NCI-H460 (cell line): ENCODE results near the gene ADD1. TPM values are rescaled to one million over a fixed set of nuclear protein-coding genes. Genes with fewer than 3 reads are reported as not detected.
A peak's percentile ranks its signal among the peaks of the same experiment; 100 is the strongest.

Experiments used
- DNase-seq: peaks from one replicate; pipeline ENCODE4 v3.0.0-alpha.2; 2016; ENCODE audit warnings: low read depth; ENCODE audit errors: extremely low read depth
- polyA plus RNA-seq: library from polyadenylated mRNA; depleted of rRNA; stranded (reverse); fragments of >200 nt; gene quantifications from 2 replicates; pipeline ENCODE4 v1.2.3, GENCODE V29; 2014; cell fraction: nucleus; rRNA removed
- total RNA-seq: library from RNA; depleted of rRNA; stranded (reverse); fragments of >200 nt; shearing (Covaris generic); gene quantifications from 2 replicates; pipeline ENCODE4 v1.2.3, GENCODE V29; 2014; rRNA removed

ADD1 gene, protein sequence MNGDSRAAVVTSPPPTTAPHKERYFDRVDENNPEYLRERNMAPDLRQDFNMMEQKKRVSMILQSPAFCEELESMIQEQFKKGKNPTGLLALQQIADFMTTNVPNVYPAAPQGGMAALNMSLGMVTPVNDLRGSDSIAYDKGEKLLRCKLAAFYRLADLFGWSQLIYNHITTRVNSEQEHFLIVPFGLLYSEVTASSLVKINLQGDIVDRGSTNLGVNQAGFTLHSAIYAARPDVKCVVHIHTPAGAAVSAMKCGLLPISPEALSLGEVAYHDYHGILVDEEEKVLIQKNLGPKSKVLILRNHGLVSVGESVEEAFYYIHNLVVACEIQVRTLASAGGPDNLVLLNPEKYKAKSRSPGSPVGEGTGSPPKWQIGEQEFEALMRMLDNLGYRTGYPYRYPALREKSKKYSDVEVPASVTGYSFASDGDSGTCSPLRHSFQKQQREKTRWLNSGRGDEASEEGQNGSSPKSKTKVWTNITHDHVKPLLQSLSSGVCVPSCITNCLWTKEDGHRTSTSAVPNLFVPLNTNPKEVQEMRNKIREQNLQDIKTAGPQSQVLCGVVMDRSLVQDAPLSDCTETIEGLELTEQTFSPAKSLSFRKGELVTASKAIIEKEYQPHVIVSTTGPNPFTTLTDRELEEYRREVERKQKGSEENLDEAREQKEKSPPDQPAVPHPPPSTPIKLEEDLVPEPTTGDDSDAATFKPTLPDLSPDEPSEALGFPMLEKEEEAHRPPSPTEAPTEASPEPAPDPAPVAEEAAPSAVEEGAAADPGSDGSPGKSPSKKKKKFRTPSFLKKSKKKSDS
- 71.6 and 81.8 TPM in 2 replicates for total RNA-seq
- polyA plus RNA-seq: 74.6 and 80.0 TPM in 2 replicates

DNA sequence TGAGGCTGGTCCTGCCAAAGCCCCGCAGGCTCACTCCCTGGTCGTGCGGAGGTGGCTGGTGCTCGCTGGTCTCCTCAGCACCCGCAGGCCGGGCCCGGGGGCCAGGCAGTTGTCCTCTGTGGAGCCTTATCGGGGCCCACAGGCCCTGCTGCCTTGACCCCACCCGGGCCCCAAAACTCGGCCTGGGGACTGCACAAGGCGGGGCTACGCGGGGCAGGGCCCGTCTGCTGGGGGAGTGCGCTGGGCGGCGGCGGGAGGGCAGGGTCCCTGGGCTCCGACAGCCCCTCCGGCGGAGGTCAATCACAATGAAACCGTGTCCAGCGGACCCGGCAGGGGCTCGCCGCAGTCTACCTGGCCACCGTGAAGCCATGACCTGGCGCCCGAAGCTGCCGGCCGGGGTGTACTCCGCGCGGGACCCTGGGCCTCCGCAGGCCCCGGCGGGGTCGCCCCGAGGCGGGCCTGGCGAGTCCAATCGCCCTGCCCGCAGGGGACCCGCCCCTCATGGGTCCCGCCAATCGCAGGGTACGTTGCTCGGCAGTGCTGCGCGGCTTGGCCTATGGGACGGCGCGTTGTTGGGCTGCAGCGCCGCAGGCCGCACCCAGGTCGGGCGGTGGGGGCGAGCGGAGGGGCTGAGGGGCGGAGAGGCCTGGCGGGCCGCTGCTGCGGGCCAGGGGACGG is at the start of gene ADD1:
Gene ADD1 (plus strand): TSS at position 582 of the 678 bp plus-strand sequence. CDS start 32,072 bp downstream, outside the sequence.
- peak; percentile 82 for DNase-seq

DNA sequence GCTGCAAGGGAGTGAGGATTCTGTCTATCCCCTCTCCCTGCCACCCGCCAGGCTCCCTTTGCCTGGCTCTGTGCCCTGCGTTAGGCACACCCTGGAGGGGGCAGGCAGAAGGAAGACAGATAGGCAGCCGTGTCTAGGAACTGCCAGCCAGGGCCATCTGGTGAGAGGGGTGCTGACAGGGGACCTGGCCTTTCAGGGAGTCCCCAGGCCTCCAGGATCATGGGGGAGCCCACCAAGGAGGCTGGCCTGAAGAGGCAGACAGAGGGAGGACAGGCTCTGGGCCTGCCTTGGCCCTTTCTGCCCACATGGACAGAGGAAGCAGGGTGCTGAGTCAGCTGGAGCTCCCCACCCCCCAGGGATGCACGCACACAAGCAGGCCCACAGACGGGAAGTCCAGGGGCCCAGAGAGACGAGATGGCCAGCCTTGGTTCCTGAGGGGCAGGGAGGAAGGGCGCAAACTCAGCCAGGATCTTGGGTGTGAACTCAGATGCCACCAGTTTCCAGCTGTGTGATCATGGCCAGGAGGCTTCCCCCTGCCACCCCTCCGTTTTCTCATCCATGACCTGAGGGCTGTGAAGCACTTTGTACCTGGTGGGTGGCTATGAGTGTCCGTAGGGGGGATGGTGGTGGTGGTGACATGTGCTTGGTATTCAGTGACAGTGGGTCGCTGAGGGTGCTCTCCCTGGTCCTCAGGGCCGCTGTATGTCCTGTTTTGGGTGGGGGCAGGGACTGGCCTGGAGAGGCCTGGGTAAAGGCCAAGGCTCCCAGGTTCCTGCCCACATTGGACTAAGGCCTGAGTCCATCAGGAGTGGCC is 49.0 kb upstream of the ADD1 start:
- DNase-seq: no peak

DNA sequence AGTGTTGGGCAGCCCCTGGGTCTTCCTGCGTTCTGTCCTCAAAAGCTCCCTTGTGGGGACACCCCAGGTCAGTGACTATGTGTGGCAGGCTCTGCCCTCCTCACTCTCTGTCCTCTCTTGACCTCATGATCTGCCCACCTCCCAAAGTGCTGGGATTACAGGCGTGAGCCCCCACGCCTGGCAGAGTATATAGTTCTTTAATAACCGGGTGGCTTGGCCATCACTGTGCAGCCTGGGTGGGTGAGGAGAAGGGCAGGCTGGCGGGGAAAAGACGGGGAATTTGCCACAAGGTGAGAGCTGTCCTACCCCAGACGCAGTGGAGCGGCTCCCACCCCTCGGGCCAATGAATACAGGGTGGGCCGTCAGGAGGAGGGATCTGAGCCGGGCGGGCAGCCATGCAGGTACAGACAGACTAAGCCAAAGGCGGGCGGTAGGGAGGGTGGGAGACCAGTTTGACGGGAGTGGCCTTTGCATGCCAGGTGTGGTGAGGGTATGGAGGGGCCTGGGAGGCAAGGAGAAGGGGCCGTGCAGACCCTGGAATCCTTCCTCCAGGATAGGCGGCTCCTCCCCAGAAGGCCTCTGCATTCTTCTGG is 48.2 kb upstream of the ADD1 start:
- DNase-seq: no peak

DNA sequence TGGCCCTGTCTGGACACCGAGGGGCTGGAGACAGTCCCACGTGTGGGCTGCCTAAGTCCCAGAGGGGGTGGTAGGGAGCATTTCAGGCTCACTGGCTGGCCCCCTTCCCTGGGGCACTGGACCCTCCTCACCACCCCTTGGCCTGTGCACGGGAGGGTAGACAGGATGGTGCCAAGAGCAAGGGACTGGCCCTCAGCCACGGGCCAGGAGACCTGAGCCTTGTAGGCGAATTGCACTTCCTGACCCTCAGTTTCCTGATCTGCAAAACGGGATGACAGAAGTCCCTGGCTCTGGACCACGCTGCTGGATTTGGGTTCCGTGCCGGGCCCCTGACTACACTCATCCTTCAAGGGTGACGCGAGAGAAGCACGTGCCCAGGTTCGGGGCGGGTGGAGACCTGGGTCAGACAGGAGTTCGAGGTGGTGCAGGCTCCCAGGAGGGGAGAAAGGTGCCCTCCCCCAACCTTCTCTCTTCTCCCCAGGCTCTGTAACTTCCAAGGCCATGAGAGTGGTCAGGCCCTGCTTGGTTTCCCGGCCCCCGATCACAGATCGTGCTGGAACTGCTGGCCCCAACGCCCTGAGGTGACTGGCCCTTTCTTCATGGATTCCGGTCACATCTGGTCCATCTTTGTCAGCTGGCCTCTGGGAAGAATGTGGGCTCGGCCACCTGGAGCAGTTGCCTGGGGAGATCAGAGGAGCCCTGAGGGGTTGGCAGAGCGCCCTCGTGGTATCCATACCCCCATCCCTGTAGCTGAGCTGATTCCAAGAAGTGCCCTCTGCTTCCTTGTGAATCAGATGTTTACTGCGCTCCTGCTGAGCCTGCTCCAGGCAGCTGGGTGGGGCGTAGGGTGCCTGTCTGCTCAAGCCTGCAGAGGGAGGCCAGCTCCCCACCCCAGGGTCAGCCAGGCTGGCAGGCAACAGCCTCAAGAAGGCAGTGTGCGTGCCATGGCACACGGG is 47.5 kb upstream of the ADD1 start:
- no peak for DNase-seq

DNA sequence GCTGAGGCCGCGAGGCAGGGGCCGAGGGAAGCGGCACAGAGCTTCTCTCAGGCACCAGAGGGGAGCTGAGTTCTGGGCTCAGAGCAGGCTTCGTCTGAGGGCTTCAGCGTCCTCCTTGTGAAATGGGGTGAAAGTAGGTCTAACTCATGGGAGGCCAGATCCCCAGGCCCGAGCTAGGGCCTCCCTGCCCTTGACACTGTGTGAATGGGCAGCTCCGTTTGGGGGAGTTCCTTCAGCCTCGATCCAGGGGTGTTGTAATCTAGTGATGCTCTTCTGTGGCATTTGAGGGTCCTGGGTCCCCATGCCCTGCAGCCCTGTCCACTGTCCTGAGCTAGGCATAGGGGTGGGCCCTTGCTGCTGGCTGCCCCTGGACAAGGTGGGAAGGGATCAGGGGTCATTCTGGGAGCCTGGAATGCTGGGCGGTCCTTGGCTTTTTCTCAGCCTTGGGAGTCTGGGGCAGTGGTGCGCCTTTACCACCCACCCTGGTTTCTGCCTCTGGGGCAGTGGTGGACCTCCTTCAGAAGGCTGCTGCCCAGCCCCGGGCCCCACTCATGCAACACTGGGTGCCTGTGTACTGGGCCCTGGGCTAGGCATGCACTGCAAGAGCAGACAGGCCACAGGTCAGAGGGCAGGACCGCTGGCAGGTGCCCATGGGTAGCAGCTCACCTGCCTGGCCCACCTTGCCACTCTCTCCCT is 46.6 kb upstream of the ADD1 start:
- no peak for DNase-seq

DNA sequence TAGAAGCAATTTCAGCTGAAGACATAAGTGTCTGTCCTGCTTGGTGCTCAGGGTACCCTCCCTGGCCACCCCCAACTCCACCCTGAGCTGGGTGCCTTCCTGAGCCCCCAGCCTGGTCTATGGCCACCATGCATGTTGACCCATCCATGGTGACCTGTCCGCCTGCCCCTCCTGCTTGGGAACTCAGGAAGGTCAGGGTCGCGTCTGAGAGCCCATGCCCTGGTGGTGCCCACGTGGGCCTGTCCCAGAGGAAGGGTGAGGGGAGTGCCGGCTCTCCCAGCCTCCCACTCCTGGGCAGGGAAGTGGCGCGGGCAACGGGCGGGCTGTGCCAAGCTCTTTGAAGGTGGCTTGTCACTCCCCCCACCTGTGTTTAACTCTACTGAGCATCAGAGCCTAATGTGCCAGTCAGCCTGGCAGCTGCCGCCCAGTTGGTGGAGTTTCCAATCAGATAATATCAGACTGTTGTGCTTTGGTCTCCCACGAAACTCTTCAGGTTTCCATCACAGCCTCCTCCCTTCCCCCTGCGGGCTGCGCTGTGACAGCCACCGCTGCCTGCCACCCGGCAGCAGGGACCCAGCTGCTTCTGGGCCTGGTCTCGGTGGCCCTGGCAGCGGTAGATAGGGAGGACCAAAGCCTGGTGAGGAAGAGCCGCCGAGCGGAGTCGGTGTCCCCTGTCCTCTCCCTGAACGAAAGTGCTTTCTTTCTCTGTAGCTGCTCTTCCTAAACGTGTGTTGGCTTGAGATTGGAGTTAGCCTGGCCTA is 45.9 kb upstream of the ADD1 start:
- DNase-seq: no peak

DNA sequence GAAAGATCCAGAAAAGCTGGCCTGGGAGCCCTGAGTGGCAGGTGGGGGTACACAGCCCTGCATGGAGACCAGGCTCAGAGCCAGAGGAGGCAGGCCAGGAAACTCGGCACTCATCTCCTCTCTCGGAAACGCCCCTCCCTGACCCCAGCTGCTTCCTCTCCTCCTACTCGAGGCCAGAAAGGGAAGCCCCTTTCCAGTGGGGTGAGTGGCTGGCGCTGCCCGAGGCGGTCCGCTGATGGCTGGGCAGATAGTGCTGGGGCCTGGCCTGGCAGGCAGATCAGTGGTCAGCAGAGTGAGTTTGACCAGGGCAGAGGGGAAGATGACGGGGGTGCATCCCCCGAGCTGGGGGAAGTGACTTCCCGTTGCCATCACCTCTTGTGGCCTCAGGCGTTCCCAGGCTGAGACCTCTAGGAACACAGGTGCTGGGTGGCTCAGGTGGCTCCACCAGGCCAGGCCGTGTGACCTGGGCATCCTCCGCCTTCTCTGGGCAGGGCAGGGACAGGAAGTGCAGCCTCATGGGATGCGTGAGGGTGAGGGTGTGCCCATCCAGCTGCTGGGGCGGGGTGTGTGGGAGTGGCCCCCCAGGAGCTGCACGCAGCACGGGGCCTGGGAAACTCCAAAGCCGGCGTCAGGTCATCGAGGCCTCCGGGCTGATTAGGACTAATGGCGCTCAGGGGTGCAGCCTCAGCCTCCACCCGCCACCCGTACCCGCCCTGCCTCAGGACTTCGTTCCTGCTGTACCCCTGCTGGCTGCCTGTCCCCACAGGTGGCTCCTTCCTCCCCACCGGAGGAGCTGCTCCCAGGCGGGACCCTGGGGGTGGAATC is 45.0 kb upstream of the ADD1 start:
- DNase-seq: no peak

DNA sequence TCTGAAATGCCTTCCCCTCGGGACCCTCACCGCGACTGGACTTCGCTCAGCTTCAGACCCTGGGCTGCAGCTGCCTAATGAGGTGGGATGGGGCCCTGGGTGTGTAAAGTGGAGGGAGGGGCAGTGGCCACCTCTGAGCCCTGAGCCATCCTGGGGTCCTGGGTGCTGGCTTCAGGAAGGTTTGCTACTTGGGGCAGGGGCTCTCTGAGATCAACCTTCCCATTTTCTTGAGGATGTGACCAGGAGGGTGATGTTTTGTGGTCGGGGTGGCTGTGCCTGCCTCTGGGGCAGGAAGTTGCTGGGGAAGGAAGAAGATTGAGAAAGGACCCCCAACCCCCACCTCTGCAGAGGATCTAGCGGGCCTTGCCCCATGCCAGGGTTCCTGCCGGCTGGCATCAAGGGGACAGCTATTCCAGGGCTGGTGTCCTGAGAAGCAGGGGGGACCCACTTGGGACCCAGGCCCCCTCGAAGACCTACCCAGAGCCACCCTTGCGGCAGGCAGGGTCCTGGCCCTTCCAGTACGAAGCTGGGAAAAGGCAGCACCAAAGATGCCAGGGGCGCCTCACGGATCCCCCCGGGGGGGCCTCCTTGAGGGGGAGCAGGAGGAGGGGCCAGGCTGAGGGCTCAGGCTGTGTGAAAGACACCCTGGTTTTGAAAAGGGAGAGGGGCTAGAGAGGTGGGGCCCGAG is 44.3 kb upstream of the ADD1 start:
- no peak for DNase-seq

DNA sequence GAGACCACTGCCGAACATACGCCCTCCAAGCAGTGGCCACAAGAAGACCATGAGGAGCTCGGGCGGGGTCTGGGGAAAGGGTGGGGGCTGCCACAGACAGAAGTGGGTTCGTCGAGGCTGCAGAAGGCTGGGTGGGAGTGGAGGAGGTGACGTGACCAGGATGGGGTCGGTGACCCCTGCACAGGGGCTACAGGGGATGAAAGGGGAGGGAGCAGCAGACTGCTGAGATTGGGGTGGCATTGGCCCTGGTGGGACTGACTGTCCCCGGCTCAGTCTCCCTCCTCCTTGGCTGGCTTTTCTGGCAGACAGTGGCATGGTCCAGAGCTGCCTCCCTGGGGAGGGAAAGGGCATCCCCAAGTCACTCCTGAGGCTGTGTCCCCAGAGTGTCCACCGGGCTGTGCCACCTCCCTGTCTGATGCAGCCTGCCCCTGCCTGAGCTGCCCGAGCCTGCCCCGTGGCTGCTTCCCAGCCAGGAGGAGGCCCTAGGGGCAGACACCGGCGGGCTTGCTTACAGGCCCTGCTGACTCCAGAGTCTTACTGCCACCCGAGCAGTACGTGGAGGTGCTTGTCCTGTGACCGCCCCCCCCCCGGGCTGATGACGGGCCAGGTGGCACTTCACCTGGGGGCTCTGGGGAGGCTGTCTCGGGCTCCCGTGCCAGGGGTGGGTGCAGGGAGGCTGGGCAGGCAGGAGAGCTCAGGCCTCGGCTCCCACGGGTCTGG is 43.5 kb upstream of the ADD1 start:
- DNase-seq: no peak

DNA sequence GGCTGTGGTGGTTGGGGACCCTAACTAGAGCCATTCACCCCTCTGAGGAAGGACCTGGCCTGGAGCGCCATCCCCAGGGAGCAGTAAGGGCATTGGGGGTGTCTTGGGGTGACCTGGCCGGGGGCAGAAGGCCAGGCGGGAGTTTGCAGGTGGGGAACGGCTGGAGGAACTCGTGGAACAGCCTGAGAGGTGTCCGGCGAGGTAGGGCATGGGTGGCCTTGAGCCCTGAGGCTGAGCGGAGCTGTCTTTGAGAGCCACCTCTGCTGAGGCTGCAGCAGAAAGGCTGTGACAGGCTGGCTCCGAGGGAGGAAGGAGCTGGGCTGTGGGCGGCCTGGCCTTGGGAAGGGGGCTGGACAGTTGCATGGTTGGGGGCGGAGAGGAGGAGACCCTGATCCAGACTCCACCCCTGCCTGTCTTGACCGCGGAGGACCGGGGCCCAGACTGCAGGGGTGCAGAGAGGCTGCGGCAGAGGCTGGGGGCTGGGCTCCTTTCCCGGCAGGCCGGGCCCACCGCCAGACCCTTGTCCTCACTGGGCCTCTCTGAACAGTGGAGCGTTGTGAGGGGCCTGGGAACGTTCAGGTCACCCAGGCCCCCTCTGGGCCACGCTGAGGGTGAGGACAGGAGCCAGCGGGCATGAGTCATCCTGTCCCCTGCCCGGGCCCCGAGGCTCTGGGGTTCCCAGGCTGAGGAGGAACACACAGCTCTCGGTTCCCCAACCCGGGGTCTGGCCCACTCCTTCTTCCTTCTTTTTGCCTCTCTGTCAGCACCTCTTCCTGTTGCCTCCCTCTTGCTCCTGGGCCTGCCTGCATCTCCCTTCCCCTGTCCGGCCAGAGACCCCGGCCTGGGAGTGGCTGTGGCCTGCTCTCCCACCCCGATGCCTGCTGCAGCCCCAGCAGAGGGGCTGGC is 42.7 kb upstream of the ADD1 start:
- DNase-seq: no peak

DNA sequence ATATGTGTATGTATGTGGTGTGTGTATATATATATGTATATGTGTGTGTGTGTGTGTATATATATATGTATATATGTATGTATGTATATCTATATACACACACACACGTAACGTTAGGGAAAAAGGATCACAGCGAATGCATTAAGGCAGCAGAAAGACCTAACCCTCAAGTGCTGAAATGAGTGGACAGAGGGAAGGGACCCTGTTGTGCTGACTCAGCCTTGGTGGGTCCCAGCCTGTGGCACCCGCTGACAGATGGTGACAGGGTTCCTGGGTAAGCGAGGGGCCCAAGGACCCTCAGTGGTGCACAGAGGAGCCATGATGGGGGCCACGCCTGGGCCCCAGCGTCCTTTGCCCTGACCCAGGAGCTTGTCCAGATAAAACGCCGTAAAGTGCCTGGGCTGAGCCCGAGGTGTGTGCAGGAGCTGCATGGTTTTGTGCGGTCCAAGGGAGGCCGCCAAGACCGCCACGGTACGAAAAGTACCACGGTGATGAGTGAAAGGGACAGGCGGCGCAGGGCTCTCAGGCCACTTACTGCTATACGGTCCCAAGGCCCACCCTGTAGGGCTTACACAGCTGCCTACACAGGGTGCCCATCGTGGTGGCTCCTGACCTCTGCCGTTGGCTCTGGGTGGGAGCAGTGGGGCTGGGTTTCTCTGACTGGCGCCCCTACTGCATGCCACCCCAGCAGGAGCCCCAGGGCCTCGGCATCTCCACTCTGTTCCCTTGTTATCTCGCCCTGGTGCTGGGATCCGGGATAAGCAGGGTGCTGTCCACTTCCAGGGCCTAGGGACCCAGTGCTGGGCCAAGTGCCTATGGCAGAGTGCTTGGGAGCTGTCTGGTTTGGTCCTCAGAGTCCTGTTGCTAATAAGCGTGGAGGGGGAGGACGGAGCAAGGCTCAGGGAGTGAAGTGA is 40.8 kb upstream of the ADD1 start:
- no peak for DNase-seq

DNA sequence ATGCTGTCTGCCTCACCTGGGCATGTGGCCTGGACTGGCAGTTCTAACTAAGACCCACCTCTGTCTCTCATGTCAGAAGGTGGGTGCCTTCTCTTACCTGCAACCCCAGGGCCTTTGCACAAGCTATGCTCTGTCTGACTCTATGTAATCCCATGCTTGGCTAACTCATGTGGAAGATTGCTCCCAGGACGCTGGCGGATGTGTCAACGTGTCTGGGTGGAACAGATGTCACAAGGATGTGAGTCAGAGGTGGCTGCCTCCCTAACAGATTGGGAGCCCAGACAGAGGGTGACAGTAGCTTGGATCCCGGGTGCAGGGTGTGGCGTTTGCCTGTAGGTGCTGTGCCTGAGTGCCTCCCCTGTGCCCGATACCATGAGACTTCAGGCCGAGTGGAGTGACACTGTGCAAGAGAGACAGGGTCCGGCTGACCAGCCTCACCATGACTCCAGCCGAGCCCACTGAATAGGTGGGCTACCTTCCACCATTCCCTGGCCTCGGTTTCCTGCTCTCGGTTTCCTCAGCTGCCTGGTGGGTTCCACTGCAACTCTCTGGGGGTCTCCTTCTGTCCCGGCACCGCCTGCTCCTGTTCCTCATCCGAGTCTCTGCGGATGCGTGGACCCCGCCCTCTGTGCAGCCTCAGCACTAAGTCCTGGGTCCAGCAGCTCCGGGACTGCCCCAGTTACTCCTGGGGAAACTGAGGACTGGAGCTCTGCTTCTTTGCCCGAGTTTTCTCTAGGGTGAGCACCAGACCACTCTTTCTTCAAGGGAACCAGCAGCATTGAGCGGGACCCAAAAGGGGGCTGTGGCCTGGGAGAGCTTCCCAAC is 39.8 kb upstream of the ADD1 start:
- DNase-seq: no peak
